Omental fat pad (tissue), 4 donors: ENCODE measurements around the gene IGSF8. TPM values are rescaled to one million over a fixed set of nuclear protein-coding genes. Genes with fewer than 3 reads are reported as not detected.
"Not testable (repeated sequence)": the region's sequence is repeated elsewhere in the genome, so short reads cannot be mapped to it uniquely, and the experiment has no call there.

Experiments
- ATAC-seq: fragments of 150-250 bp; one replicate; pipeline ENCODE4 v1.9.1; 2016; ENCODE audit warnings: mild to moderate bottlenecking, moderate library complexity; ENCODE audit not compliant: low FRiP score
- DNase-seq: peaks from one replicate; pipeline ENCODE4 v3.0.0-alpha.2; 2019; ENCODE audit warnings: low spot score
- total RNA-seq, 4 donors: library from RNA; depleted of rRNA; stranded (reverse); fragments of >200 nt; gene quantifications; one replicate each; pipeline ENCODE4 v1.1.0, GENCODE V29; 2016
- TF ChIP-seq, protein P1 (sequence below), 3 donors: fragments of 450-650 bp; IDR thresholded peaks; one replicate each; pipeline ENCODE4 v1.5.1; 2016 to 2017; ENCODE audit warnings: antibody characterized with exemption in 3 of 3, mild to moderate bottlenecking in 3 of 3, moderate library complexity in 2 of 3

Gene IGSF8
- total RNA-seq, 4 donors from 2014 or later, result 17.5 to 20.5 (median 18.6) TPM

DNA sequence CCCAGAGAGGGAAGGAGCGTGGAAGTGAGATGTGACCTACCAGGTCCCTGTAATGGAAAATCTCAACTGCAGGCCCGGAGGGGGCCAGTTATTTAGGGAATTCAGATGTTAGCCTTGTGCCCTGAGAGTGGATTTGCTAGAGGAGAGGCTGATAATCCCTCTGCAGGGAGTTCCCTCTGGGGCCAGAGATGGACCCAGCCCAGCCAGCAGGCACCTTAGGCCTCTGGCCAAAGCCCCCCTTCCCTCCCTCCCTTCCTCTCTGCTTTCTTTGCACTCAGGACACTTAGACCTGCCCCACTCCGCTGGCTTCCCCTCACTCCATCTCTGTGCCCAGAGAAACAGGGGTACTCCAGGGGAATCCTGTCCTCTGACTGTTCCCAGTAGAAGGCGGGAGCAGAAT, 15.7 kb upstream of the IGSF8 start:
- no peak for ATAC-seq
- DNase-seq, result no peak
- TF ChIP-seq, protein P1, sequence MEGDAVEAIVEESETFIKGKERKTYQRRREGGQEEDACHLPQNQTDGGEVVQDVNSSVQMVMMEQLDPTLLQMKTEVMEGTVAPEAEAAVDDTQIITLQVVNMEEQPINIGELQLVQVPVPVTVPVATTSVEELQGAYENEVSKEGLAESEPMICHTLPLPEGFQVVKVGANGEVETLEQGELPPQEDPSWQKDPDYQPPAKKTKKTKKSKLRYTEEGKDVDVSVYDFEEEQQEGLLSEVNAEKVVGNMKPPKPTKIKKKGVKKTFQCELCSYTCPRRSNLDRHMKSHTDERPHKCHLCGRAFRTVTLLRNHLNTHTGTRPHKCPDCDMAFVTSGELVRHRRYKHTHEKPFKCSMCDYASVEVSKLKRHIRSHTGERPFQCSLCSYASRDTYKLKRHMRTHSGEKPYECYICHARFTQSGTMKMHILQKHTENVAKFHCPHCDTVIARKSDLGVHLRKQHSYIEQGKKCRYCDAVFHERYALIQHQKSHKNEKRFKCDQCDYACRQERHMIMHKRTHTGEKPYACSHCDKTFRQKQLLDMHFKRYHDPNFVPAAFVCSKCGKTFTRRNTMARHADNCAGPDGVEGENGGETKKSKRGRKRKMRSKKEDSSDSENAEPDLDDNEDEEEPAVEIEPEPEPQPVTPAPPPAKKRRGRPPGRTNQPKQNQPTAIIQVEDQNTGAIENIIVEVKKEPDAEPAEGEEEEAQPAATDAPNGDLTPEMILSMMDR (IDR thresholded peaks at IDR 0.05), result no peak

DNA sequence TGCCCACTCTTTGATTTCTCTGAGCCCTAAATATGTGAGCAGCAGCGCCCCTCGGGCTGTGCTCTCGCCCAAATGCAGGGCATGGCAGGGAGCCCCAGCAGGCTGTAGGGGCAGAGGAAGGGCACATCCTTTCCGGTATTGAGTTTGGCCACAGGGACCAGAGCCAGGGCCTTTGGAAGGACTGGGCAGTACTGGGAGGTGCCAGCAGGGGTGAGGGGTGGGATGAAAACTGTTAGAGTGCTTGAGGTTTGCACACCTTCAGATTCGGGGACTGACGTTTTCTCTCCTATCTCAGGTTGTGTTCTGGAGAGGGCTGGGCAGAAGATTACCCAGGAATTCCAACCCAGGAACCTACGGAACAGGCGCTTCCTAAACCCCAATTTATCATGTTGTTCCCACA, 15.0 kb upstream of the IGSF8 start:
- ATAC-seq (no peak), DNase-seq (no peak)
- TF ChIP-seq, protein P1 (IDR thresholded peaks at IDR 0.05), result no peak

DNA sequence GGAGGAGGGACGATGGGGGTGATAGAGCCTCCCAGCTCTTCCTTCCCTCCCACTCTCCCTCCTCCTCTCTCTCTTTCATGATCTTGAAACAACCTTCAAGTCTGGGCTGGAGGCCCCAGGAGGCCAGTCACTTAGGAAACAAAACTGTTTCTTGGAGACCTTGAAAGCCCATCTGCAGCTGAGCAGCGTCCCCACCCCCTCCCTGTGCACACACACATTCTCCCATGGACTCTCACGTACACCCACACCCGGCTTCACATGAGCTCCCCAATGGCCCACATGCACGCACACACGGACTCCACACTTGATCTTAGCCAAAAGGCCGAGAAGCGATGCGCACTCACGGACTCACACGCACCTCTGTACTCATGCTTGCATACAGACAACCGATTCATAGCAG, 13.9 kb upstream of the IGSF8 start:
- ATAC-seq, result no peak
- no peak for DNase-seq
- TF ChIP-seq, protein P1 (IDR thresholded peaks at IDR 0.05), result no peak

DNA sequence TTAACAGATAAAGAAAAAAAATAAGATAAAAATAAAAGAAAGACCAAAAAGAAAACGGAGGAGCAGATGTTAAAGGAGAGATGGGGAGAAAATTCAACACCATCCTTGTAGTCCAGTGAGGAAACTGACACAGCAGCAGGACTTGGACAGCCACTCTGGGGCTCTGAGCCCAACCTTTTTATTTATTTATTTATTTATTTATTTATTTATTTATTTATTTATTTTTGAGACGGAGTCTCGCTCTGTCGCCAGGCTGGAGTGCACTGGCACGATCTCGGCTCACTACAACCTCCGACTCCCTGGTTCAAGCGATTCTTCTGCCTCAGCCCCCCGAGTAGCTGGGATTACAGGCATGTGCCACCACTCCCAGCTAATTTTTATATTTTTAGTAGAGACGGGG, 13.0 kb upstream of the IGSF8 start:
- ATAC-seq, result not testable (repeated sequence)

DNA sequence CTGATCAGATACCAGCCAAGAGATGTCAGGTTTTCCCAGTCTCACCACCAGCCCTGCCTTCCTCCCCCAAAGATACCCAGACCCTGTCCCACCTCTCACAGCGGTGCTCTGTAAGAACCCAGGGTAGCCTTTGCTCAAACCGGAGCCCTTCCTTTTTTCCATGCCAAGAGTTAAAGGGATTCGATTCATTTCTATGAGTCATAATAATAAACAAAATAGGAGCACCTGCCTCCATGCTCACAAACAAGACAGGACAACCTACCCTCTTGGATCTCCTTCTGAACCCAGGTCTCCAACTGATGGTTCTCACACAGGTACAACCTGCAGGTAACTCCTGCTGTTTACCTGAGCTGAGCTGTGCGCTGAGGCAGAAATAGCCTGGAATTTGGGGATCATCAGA, 11.3 kb upstream of the IGSF8 start:
- TF ChIP-seq, protein P1 (IDR thresholded peaks at IDR 0.05), result no peak
- no peak for DNase-seq
- ATAC-seq, result no peak

More for the DNA sequence above, 13.0 kb upstream of the IGSF8 start:
- not testable (repeated sequence) for DNase-seq

DNA sequence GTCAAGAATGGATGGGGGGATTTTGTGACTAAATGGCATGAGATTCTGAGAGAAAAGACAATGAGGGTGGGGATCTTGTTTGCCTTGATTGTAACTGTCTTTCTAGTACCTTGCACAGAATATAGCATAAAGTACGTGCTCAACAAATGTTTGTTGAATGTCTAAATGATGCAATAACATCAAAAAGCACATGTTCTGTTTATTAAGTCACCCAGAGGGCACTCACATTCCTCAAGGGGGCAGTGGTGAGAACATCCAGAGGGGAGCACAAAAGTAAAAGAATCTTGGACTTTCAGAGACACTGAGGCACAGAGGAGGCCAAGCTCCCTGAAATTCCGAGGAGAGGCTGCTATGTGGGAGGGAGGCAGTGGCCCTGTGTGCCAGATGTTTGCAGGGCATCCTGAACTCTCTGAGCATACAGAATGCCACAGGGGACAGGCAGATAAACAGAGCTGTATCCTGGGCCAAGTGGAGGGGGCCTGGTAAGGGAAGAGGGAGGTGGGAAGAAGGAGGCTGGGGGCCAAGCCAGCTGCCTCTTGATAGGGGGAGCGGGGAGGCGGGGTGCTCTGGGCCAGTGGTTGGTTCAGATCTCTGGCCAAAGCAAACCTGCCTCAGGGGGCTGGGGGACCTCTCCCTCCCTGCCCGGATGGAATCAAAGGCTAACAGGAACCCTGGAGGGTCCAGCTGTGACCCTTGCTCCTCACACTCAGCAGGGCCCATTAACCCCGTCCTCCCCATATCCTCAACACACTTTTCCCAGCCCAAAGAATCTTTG, 10.7 kb upstream of the IGSF8 start:
- DNase-seq (no peak), ATAC-seq (no peak)
- TF ChIP-seq, protein P1 (IDR thresholded peaks at IDR 0.05), result no peak

DNA sequence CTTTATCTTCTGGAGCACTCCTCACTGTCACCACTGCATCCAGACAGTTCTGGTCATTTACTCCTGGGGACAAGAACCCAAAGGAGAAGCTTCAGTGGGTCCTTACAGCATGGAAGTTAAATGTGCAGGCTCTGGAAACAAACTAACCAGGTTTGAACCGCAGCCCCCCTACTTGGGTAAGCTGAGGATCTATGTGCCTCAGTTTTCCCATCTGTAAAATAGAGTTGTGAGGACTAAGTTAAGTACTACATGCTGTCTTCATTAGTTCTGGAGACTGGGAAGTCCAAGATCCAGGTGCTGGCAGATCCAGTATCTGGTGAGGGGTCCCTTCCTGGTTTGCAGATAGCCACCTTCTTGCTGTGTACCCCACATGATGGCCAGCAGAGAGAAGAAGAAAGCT, 9.1 kb upstream of the IGSF8 start:
- DNase-seq (no peak), ATAC-seq (no peak)
- TF ChIP-seq, protein P1 (IDR thresholded peaks at IDR 0.05), result no peak
